ENCODE data around the gene TNNT2. TPM values are rescaled to one million over a fixed set of nuclear protein-coding genes. Genes with fewer than 3 reads are reported as not detected.

TNNT2 gene
- total and polyA plus RNA-seq, 2 of the 8 experiments (the other 6 are each of a cell fraction or from before 2014, with no cell fraction given): 3.1 to 21.0 TPM

- TF ChIP-seq CHD7 (IDR thresholded peaks at IDR 0.05; ENCODE audit: insufficient replicate concordance, low read length) (no peak), YY1 (IDR thresholded peaks at IDR 0.05; ENCODE audit: low read depth, low read length) (no peak), FOSL1 (IDR thresholded peaks at IDR 0.05; ENCODE audit: insufficient read depth, low read depth, low read length) (no peak), TAF7 (optimal IDR thresholded peaks at IDR 0.05; ENCODE audit: borderline replicate concordance, low read depth, low read length) (no peak)
Observed at GRCh38 chr1:201359031-201359872, 18.2 kb downstream of the TNNT2 start (continued).

All from H1 (cell line).